Skin of body (tissue), 2 donors: ENCODE measurements around the gene MGLL. TPM values are rescaled to one million over a fixed set of nuclear protein-coding genes. Genes with fewer than 3 reads are reported as not detected.
"Not testable (repeated sequence)": the region's sequence is repeated elsewhere in the genome, so short reads cannot be mapped to it uniquely, and the experiment has no call there.

Experiments
- DNase-seq: peaks from one replicate; lab custom pipeline; 2025; lab: John Stamatoyannopoulos, UW
- total RNA-seq: library from RNA; depleted of rRNA; stranded (reverse); fragments of >200 nt; gene quantifications from one replicate; pipeline ENCODE4 v1.2.3, GENCODE V29; 2014

MGLL gene
- total RNA-seq, 1 donor from 2014 or later: 32.7 TPM

- no peak for DNase-seq
These were observed 131.4 kb downstream of the MGLL start for GRCh38 chr3:127690823-127691452.

GRCh38 chr3:127690106-127690505 is 132.2 kb downstream of the MGLL start:
- DNase-seq: no peak

DNA sequence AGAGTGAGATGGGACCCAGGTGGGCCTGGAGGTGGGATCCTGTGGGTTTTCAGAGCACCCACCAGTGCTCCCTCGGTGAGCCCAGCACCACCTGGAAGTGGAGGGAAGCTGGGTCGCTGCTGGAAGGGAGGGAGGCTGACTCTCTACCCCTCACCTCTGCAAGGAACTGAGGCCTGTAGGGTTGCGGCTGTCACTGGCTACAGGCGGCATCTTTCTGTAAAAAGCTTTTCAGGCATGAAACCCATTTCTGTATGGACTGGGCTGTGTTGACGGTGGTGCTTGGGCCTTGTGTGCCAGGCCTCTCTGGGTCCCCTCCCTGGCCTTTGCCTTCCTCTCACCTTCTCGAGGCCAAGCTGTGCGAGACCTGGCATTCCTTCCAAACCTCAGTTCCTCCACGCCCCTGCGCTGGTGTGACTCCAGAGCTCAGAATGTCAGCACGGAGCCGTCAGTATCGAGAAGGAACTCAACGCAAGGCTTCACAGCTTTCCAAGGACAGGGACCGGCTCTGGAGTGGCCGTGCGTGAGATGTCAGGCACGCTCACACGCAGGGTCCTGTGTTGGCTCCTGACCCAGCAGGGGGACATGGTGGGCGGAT is 133.0 kb downstream of the MGLL start:
- DNase-seq: no peak

- no peak for DNase-seq
These were observed 133.7 kb downstream of the MGLL start for GRCh38 chr3:127688416-127689265.

DNA sequence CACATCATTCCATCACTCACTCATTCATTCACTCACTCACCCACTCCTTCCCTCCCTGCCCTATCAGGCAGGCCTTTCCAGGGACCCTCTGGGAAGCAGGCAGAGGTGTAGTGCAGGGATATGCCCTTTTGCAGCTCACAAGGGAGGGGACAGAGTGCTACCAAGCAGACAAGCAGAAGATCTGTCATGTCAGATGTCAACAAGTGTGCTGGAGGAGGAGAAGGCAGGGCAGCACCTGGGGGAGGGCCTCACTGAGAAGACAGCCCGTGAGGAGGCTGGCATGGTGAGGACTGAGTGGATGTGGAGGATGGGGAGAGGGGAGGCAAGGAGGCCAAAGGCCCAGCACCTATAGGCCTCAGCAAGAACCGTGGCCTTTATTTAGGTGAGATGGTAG is 134.3 kb downstream of the MGLL start:
- DNase-seq: no peak

- DNase-seq: no peak
These were observed 135.0 kb downstream of the MGLL start for GRCh38 chr3:127687228-127687737.

DNA sequence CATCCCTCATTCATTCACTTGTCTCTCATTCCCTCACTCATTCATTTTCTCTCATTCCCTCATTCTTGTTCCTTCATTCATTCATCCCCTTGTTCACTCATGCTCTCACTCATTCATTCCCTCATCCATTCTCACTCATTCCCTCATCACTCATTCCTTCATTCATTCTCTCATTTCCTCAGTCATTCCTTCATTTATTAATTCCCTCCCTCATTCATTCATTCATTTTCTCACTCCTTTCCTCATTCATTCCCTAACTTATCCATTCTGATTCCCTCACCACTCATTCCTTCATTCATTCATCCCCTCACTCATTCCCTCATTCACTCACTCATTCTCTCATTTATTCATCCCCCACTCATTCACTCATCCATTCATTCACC is 135.8 kb downstream of the MGLL start:
- DNase-seq: no peak

DNA sequence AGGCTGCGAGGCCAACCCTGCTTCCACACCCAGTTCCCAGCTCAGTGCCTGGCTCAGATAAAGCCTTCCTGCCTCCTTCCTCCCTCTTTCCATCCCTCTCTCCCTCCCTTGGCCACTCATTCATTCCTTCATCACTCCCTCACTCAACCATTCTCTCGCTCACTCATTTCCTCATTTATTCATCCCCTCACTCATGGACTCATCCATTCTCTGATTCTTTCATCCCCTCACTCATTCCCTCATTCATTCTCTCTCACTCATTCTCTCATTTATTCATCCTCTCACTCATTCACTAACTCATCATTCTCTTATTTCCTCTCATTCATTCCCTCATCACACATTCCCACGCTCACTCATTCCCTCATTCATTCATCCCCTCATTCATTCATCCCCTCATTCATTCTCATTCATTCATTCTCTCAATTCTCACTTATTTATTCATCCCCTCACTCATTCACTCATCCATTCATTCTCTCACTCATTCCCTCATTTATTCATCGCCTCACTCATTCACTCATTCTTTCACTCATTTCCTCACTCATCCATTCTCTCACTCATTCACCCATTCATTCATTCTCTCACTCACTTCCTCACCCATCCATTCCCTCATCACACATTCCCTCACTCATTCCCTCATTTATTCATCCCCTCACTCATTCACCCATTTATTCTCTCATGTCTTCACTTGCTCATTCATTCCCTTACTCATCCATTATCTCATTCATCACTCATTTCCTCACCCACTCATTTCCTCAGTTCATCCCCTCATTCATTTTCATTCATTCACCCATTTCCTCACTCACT is 136.4 kb downstream of the MGLL start:
- DNase-seq: no peak

DNA sequence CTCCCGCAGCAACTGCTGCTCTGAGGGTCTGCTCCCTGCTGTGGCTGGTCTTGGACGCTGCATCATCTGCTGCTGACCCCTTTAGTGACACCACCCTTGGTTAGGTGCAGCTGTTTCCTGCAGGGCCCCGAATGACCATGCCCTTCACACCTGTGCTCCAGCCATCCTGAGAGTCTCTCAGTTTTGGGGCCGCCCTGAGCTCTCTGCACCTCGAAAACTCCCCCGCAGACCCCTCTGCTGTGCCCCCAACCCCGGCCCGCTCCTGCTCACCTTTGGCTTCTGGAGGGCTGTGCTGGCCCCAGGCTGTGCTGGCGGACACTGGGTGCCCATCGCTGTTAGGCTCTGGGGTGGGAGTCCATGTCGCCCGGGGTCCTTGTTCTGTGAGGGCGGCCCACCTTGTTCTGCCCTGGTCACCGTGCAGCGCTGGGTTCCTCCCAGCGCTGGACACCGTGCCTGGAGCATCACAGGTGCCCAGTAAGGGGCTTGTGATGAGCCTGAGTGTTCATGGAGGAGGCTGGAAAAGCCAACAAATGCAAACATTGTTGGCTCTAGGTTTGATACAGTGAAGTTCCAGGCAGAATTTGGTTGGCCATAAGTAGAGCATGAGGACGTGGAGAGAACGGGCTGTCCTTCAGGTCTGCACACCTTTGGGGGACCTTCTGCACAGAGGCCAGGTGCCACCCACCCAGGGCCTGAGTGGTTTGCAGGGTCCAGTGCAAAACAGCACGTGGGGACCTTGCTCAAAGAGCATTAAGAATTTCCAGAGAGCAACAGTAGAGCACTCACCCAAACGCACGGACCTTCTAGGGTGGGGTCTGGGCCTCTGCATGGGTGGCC is 137.2 kb downstream of the MGLL start:
- DNase-seq: no peak

- DNase-seq: no peak
These were observed 139.8 kb downstream of the MGLL start for GRCh38 chr3:127682561-127682960.

- DNase-seq: not testable (repeated sequence)
These were observed 140.2 kb downstream of the MGLL start for GRCh38 chr3:127682175-127682554.

DNA sequence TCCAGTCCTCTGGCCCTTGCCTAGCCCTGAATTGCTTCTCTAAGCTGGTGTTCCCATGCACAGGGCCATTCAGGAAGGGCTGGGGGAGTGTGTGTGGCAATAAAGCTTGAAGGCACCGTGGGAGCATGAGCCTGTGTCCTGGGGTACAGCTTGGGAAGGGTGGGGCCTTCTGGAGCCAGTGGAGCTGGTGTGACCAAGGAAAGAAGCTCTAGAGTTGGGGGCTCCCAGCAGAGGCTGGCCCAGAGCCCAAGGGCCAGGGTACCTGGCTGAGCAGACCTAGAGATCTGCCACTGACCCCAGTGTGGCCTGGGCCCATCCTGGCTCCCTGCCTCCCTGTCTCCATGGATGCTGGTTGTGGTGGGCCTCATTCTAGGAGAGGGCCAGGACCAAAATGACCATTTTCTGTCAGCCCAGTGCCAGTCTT is 141.5 kb downstream of the MGLL start:
- DNase-seq: no peak

DNA sequence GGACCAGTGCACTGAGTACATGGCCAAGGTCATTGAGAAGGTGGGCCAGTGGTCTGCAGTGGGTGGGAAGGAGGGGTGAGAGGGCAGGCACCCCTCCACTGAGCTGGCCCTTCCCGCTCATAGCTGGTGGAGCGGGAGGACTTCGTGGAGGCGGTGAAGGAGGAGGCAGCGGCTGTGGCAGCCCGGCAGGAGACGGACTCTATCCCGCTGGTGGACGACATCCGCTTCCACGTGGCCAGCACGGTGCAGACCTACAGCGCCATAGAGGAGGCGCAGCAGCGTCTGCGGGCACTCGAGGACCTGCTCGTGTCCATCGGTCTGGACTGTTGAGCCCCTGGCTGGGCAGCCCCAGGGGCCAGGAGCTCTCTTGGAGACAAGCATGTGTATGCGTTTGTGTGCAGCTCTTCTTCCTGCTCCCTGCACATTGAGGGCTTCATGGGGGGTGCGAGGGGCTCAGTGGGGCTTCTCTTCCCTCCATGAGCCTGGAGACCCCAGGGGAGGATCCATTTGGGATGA is 142.1 kb downstream of the MGLL start:
- no peak for DNase-seq

GRCh38 chr3:127679534-127680145 is 142.7 kb downstream of the MGLL start:
- no peak for DNase-seq

GRCh38 chr3:127678611-127679533 is 143.4 kb downstream of the MGLL start:
- DNase-seq: no peak

GRCh38 chr3:127678315-127678599 is 144.1 kb downstream of the MGLL start:
- no peak for DNase-seq

DNA sequence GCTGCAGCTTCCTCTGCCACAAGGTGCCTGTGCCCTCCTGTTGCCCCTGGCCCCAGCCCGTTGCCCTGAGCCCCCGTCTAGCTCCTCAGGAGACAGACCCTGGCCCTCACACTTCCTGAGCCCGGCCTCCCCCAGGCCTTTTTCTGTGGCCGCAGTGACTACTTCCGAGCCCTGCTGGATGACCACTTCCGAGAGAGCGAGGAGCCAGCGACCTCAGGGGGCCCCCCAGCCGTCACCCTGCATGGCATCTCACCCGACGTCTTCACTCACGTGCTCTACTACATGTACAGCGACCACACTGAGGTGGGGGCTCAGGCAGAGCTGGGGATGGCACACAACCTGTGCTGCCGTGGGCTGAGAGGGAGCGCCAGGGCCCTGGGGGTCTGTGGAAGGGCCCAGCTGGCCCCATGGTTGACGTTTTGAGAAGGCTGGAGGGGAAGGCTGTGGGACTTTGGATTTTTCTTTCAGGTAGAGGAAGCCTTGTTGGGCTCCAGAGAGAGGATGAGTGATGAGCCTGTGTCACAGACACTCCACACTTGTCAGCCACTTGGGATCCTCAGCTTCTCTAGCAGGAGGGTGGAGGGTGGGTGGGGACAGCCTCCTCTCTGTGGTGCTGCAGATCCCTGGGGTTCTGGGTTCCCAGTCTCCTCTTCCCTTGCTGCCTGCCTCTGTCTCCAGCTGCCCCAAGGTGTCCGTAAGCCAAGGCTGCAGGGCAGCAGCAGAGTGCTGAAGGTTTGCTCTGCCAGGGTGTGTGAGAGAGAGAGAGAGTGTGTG is 144.6 kb downstream of the MGLL start:
- no peak for DNase-seq

- no peak for DNase-seq
These were observed 145.4 kb downstream of the MGLL start for GRCh38 chr3:127676921-127677351.
